Panc1 (cell line): ENCODE results near the gene OR4D2. TPM values are rescaled to one million over a fixed set of nuclear protein-coding genes. Genes with fewer than 3 reads are reported as not detected.

Experiments used
- ATAC-seq: fragments of 200-7000 bp; cut with Tn5 transposase; 2 replicates; pipeline ENCODE4 v1.9.1; 2020; ENCODE audit warnings: mild to moderate bottlenecking, moderate library complexity
- BruUV-seq: library from RNA; stranded (reverse); fragments of 400-500 nt; replicated peaks from 2 replicates; lab custom pipeline; 2021; lab: Mats Ljungman, UMichigan
- CTCF ChIA-PET: fragments of 300-600 bp; sonication (Branson Sonifier 250); formaldehyde crosslinking; loops from one replicate; lab custom pipeline; 2022; ENCODE audit warnings: antibody characterized with exemption; lab: Charles Lee
- POLR2A ChIA-PET: fragments of 300-600 bp; sonication (Branson Sonifier 250); formaldehyde crosslinking; loops from one replicate; lab custom pipeline; 2022; ENCODE audit warnings: antibody characterized with exemption; lab: Charles Lee
- DNase-seq: peaks from one replicate; pipeline ENCODE4 v3.0.0-alpha.2; 2010; ENCODE audit warnings: low read depth, low spot score
- H3K27ac ChIP-seq: 2 replicates; pipeline ENCODE4 v1.5.1; 2011; ENCODE audit warnings: mild to moderate bottlenecking, low read length, inconsistent platforms
- H3K27me3 ChIP-seq: fragments of 200-500 bp; sonication (Bioruptor generic); 2 replicates; pipeline ENCODE4 v1.6.0; 2014; ENCODE audit warnings: low read length, inconsistent platforms; ENCODE audit not compliant: control insufficient read depth, insufficient read depth
- H3K36me3 ChIP-seq: fragments of 200-500 bp; sonication (Bioruptor generic); 2 replicates; pipeline ENCODE4 v1.5.1; 2014; ENCODE audit warnings: inconsistent platforms, mild to moderate bottlenecking, low read length, moderate library complexity; ENCODE audit not compliant: control insufficient read depth, insufficient read depth
- H3K4me1 ChIP-seq: 2 replicates; pipeline ENCODE4 v1.5.1; 2011; ENCODE audit warnings: inconsistent platforms, mild to moderate bottlenecking, low read length, moderate library complexity; ENCODE audit not compliant: control insufficient read depth, insufficient read depth
- H3K4me3 ChIP-seq, 2 experiments: 2 replicates each; pipeline ENCODE4 v1.5.1; 2011 to 2012; ENCODE audit warnings: low read depth in 2 of 2, low read length in 2 of 2, mild to moderate bottlenecking in 2 of 2, inconsistent platforms in 1 of 2, moderate library complexity in 1 of 2
- H3K9me3 ChIP-seq: fragments of 200-500 bp; sonication (Bioruptor generic); 2 replicates; pipeline ENCODE4 v1.5.1; 2014; ENCODE audit warnings: low read depth, mild to moderate bottlenecking, inconsistent platforms, low read length, moderate library complexity; ENCODE audit not compliant: control insufficient read depth, insufficient read depth
- POLR2AphosphoS5 ChIP-seq: IDR thresholded peaks from 2 replicates; pipeline ENCODE4 v1.6.1; 2012; ENCODE audit warnings: mild to moderate bottlenecking, low read depth, low read length, moderate library complexity
- SIN3A ChIP-seq: IDR thresholded peaks from 2 replicates; pipeline ENCODE4 v1.6.1; 2012; ENCODE audit warnings: low read depth, mild to moderate bottlenecking, low read length, moderate library complexity, borderline replicate concordance; ENCODE audit not compliant: insufficient read depth
- TCF7L2 ChIP-seq: IDR thresholded peaks from 2 replicates; pipeline ENCODE4 v1.6.1; 2011; ENCODE audit warnings: mild to moderate bottlenecking, low read depth, low read length, inconsistent platforms
- in situ Hi-C: cut with HindIII; loops from 2 replicates; pipeline ENCODE4 v1.10.0; 2016; ENCODE audit warnings: low sequenced_read_pairs, low pct_unique_long_range_greater_than_20kb
- intact Hi-C: fragments of 100-400 bp; cut with micrococcal nuclease; formaldehyde crosslinking; loops from one replicate; pipeline ENCODE4 v1.10.0; 2022; ENCODE audit not compliant: unreplicated experiment
- total RNA-seq: library from RNA; stranded (reverse); gene quantifications from one replicate; pipeline ENCODE4 v1.2.1, GENCODE V29; 2021; ENCODE audit not compliant: unreplicated experiment
- TF ChIP-seq, protein P1 (sequence below), 2 experiments: IDR thresholded peaks; 2 replicates each; pipeline ENCODE4 v1.6.1; 2011 to 2012; ENCODE audit warnings: low read depth in 2 of 2, control low read depth in 1 of 2, low read length in 1 of 2, mild to moderate bottlenecking in 1 of 2, moderate library complexity in 1 of 2; ENCODE audit not compliant: insufficient read depth in 1 of 2
- TF ChIP-seq, protein P2 (sequence below): fragments of 450-650 bp; IDR thresholded peaks from 2 replicates; pipeline ENCODE4 v1.5.1; 2017; ENCODE audit warnings: mild to moderate bottlenecking

Gene OR4D2
- total RNA-seq, 1 experiment from 2014 or later, result not detected

DNA sequence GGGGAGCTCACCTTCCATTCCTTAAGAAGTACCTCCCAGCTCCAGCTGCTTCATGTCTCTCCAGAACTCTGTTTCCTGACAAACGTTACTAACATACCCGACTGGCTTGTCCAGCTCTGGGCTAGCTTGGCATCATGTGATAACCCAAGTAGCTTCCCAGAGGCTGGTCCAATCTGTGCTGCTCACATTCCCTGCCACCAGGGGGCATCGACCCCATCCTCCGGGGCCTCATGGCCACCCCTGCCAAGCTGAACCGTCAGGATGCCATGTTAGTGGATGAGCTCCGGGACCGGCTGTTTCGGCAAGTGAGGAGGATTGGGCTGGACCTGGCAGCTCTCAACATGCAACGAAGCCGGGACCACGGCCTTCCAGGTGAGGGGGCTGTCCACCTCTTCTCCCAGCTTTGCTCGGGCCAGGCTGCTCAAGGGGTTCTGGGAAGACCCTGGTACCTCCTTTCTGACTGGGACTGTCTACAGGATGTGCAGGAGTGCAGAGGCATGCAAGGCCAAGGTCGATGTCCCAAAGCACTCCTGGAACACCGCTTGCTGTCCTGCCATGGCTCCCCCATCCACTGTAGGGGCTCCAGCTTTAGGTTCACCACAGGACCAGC lies 33.3 kb downstream of the OR4D2 start:
- Histone ChIP-seq H3K27ac (no peak overlapping the region), H3K9me3 (no peaks in the 10 kb centered on the region), H3K4me1 (no peaks in the 10 kb centered on the region), H3K4me3 (no peak overlapping the region), H3K36me3 (no peaks in the 10 kb centered on the region), H3K27me3 (no peaks in the 10 kb centered on the region)
- DNase-seq (no peak), ATAC-seq (peak; percentile 86)
- intact Hi-C loops (no loop called here), in situ Hi-C loops (no loop called here)
- TF ChIP-seq, protein P1, sequence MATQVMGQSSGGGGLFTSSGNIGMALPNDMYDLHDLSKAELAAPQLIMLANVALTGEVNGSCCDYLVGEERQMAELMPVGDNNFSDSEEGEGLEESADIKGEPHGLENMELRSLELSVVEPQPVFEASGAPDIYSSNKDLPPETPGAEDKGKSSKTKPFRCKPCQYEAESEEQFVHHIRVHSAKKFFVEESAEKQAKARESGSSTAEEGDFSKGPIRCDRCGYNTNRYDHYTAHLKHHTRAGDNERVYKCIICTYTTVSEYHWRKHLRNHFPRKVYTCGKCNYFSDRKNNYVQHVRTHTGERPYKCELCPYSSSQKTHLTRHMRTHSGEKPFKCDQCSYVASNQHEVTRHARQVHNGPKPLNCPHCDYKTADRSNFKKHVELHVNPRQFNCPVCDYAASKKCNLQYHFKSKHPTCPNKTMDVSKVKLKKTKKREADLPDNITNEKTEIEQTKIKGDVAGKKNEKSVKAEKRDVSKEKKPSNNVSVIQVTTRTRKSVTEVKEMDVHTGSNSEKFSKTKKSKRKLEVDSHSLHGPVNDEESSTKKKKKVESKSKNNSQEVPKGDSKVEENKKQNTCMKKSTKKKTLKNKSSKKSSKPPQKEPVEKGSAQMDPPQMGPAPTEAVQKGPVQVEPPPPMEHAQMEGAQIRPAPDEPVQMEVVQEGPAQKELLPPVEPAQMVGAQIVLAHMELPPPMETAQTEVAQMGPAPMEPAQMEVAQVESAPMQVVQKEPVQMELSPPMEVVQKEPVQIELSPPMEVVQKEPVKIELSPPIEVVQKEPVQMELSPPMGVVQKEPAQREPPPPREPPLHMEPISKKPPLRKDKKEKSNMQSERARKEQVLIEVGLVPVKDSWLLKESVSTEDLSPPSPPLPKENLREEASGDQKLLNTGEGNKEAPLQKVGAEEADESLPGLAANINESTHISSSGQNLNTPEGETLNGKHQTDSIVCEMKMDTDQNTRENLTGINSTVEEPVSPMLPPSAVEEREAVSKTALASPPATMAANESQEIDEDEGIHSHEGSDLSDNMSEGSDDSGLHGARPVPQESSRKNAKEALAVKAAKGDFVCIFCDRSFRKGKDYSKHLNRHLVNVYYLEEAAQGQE (IDR thresholded peaks at IDR 0.05; ENCODE audit: insufficient read depth in 1 of 2, low read depth in 2 of 2, low read length in 1 of 2), result no peak
- TF ChIP-seq SIN3A (no peak), TCF7L2 (no peak), POLR2AphosphoS5 (no peak)
- TF ChIP-seq, protein P2, sequence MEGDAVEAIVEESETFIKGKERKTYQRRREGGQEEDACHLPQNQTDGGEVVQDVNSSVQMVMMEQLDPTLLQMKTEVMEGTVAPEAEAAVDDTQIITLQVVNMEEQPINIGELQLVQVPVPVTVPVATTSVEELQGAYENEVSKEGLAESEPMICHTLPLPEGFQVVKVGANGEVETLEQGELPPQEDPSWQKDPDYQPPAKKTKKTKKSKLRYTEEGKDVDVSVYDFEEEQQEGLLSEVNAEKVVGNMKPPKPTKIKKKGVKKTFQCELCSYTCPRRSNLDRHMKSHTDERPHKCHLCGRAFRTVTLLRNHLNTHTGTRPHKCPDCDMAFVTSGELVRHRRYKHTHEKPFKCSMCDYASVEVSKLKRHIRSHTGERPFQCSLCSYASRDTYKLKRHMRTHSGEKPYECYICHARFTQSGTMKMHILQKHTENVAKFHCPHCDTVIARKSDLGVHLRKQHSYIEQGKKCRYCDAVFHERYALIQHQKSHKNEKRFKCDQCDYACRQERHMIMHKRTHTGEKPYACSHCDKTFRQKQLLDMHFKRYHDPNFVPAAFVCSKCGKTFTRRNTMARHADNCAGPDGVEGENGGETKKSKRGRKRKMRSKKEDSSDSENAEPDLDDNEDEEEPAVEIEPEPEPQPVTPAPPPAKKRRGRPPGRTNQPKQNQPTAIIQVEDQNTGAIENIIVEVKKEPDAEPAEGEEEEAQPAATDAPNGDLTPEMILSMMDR, result peak; percentile 60
- ChIA-PET CTCF (interaction anchor here (0.6 to 1.4 kb wide), 2 partner anchors 50 to 356 kb away, joined by 3 read pairs; no protein-coding TSS in a partner anchor), POLR2A (no interaction called here)
- BruUV-seq, result no TSS peak

DNA sequence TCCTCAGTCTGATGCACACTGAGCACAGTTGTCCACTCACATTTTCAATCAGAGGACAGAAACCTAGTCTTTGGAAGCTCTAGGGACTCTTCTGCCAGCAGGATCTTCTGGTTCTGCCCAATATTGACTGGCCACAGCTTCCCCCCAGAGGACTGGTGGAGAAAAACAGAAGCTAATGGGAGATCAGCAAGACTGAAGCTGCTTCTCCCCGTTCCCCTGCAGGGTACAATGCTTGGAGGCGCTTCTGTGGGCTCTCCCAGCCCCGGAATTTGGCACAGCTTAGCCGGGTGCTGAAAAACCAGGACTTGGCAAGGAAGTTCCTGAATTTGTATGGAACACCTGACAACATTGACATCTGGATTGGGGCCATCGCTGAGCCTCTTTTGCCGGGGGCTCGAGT lies 36.1 kb downstream of the OR4D2 start:
- in situ Hi-C loops, result no loop called here
- TF ChIP-seq SIN3A, result no peak
- TF ChIP-seq, protein P2, result no peak
- TF ChIP-seq POLR2AphosphoS5, result no peak
- TF ChIP-seq TCF7L2, result no peak
- TF ChIP-seq, protein P1 (IDR thresholded peaks at IDR 0.05; ENCODE audit: insufficient read depth in 1 of 2, low read depth in 2 of 2, low read length in 1 of 2), result no peak
- intact Hi-C loops, result no loop called here
- H3K36me3 ChIP-seq, result no peaks in the 10 kb centered on the region
- DNase-seq, result no peak
- no peaks in the 10 kb centered on the region for H3K27me3 ChIP-seq
- no peaks in the 10 kb centered on the region for H3K4me1 ChIP-seq
- no TSS peak for BruUV-seq
- no peak overlapping the region for H3K4me3 ChIP-seq
- ATAC-seq, result no peak
- POLR2A ChIA-PET, result no interaction called here
- H3K9me3 ChIP-seq, result no peaks in the 10 kb centered on the region
- CTCF ChIA-PET, result no interaction called here
- H3K27ac ChIP-seq, result no peak overlapping the region
